ENCODE results near the gene USP37. TPM values are rescaled to one million over a fixed set of nuclear protein-coding genes. Genes with fewer than 3 reads are reported as not detected.

USP37 gene
- total RNA-seq, 1 experiment from 2014 or later: 16.9 TPM

- peak overlapping the region; percentile 68 for H2AFZ ChIP-seq (ENCODE audit: low read length)
- H3K9me2 ChIP-seq (replicated peaks; ENCODE audit: insufficient read depth, low read length): no peaks in the 10 kb centered on the region
- no peaks in the 10 kb centered on the region for H3K9me3 ChIP-seq (ENCODE audit: low read length)
- H3K4me2 ChIP-seq (ENCODE audit: low read depth, low read length, poor library complexity, severe bottlenecking): peak overlapping the region; percentile 79
- H3K79me2 ChIP-seq (ENCODE audit: low read length): peaks cover 11% of the 10 kb centered on the region
- H3K36me3 ChIP-seq (ENCODE audit: insufficient read depth, low read length): peaks cover 12% of the 10 kb centered on the region; the same call in 1 of the 2 replicates
- H3K9ac ChIP-seq (ENCODE audit: low read length): peak overlapping the region; percentile 81
- peaks cover 37% of the 10 kb centered on the region for H3K4me1 ChIP-seq (ENCODE audit: low read length)
- H3K27ac ChIP-seq (ENCODE audit: low read length): peak overlapping the region; percentile 33; the same call in 1 of the 2 replicates
- peak overlapping the region; percentile 76 for H3K4me3 ChIP-seq (ENCODE audit: low read length)
- peak; percentile 98 for DNase-seq
- H4K20me1 ChIP-seq (ENCODE audit: insufficient read depth, low read depth, low read length): no peaks in the 10 kb centered on the region
- H3K27me3 ChIP-seq (ENCODE audit: low read length): no peaks in the 10 kb centered on the region
Measured at GRCh38 chr2:218406209-218406948, 161.8 kb downstream of the USP37 start.

- peak overlapping the region; percentile 67 for H3K4me3 ChIP-seq (ENCODE audit: low read length)
Measured at GRCh38 chr2:218405746-218406208, 162.4 kb downstream of the USP37 start.

GRCh38 chr2:218405086-218405745, 162.9 kb downstream of the USP37 start:
- peak overlapping the region; percentile 67 for H3K4me3 ChIP-seq (ENCODE audit: low read length)

More at GRCh38 chr2:218405746-218406208, 162.4 kb downstream of the USP37 start:
- Histone ChIP-seq H3K9me2 (replicated peaks; ENCODE audit: insufficient read depth, low read length) (no peaks in the 10 kb centered on the region), H3K27ac (ENCODE audit: low read length) (peak overlapping the region; percentile 30; the same call in 1 of the 2 replicates), H4K20me1 (ENCODE audit: insufficient read depth, low read depth, low read length) (no peaks in the 10 kb centered on the region), H3K4me2 (ENCODE audit: low read depth, low read length, poor library complexity, severe bottlenecking) (peak overlapping the region; percentile 79), H3K36me3 (ENCODE audit: insufficient read depth, low read length) (peaks cover 12% of the 10 kb centered on the region; the same call in 1 of the 2 replicates), H3K4me1 (ENCODE audit: low read length) (peaks cover 42% of the 10 kb centered on the region), H3K79me2 (ENCODE audit: low read length) (peaks cover 16% of the 10 kb centered on the region), H3K9ac (ENCODE audit: low read length) (peak overlapping the region; percentile 63), H2AFZ (ENCODE audit: low read length) (0 out of 2 replicates have a peak overlapping the region, but pooled peaks have one; percentile 51), H3K27me3 (ENCODE audit: low read length) (no peaks in the 10 kb centered on the region), H3K9me3 (ENCODE audit: low read length) (no peaks in the 10 kb centered on the region)
- DNase-seq: no peak

GRCh38 chr2:218404351-218405085, 163.6 kb downstream of the USP37 start:
- Histone ChIP-seq H3K4me1 (ENCODE audit: low read length) (peaks cover 43% of the 10 kb centered on the region), H3K4me3 (ENCODE audit: low read length) (peak overlapping the region; percentile 67; the same call in 1 of the 2 replicates), H3K27ac (ENCODE audit: low read length) (peak overlapping the region; percentile 30), H3K36me3 (ENCODE audit: insufficient read depth, low read length) (peaks cover 12% of the 10 kb centered on the region; the same call in 1 of the 2 replicates), H4K20me1 (ENCODE audit: insufficient read depth, low read depth, low read length) (no peaks in the 10 kb centered on the region), H3K9me3 (ENCODE audit: low read length) (no peaks in the 10 kb centered on the region), H3K27me3 (ENCODE audit: low read length) (no peaks in the 10 kb centered on the region), H3K9me2 (replicated peaks; ENCODE audit: insufficient read depth, low read length) (no peaks in the 10 kb centered on the region), H2AFZ (ENCODE audit: low read length) (no peak overlapping the region), H3K79me2 (ENCODE audit: low read length) (peaks cover 25% of the 10 kb centered on the region), H3K4me2 (ENCODE audit: low read depth, low read length, poor library complexity, severe bottlenecking) (peak overlapping the region; percentile 79), H3K9ac (ENCODE audit: low read length) (peak overlapping the region; percentile 63; the same call in 1 of the 2 replicates)
- no peak for DNase-seq

More at GRCh38 chr2:218405086-218405745, 162.9 kb downstream of the USP37 start:
- H3K27ac ChIP-seq (ENCODE audit: low read length): peak overlapping the region; percentile 30
- peaks cover 22% of the 10 kb centered on the region for H3K79me2 ChIP-seq (ENCODE audit: low read length)
- H2AFZ ChIP-seq (ENCODE audit: low read length): no peak overlapping the region
- no peaks in the 10 kb centered on the region for H3K9me2 ChIP-seq (replicated peaks; ENCODE audit: insufficient read depth, low read length)
- peak overlapping the region; percentile 79 for H3K4me2 ChIP-seq (ENCODE audit: low read depth, low read length, poor library complexity, severe bottlenecking)
- peak overlapping the region; percentile 63 for H3K9ac ChIP-seq (ENCODE audit: low read length)
- H3K36me3 ChIP-seq (ENCODE audit: insufficient read depth, low read length): peaks cover 12% of the 10 kb centered on the region; the same call in 1 of the 2 replicates
- H3K27me3 ChIP-seq (ENCODE audit: low read length): no peaks in the 10 kb centered on the region
- no peaks in the 10 kb centered on the region for H4K20me1 ChIP-seq (ENCODE audit: insufficient read depth, low read depth, low read length)
- H3K9me3 ChIP-seq (ENCODE audit: low read length): no peaks in the 10 kb centered on the region
- peaks cover 42% of the 10 kb centered on the region for H3K4me1 ChIP-seq (ENCODE audit: low read length)
- DNase-seq: peak; percentile 55

- peaks cover 25% of the 10 kb centered on the region for H3K79me2 ChIP-seq (ENCODE audit: low read length)
- no peaks in the 10 kb centered on the region for H3K27me3 ChIP-seq (ENCODE audit: low read length)
- H3K9me2 ChIP-seq (replicated peaks; ENCODE audit: insufficient read depth, low read length): no peaks in the 10 kb centered on the region
- H3K4me1 ChIP-seq (ENCODE audit: low read length): peaks cover 50% of the 10 kb centered on the region
- H3K9me3 ChIP-seq (ENCODE audit: low read length): no peaks in the 10 kb centered on the region
- no peak overlapping the region for H3K4me3 ChIP-seq (ENCODE audit: low read length)
- no peak overlapping the region for H3K9ac ChIP-seq (ENCODE audit: low read length)
- H3K4me2 ChIP-seq (ENCODE audit: low read depth, low read length, poor library complexity, severe bottlenecking): no peak overlapping the region
- H2AFZ ChIP-seq (ENCODE audit: low read length): no peak overlapping the region
- H3K36me3 ChIP-seq (ENCODE audit: insufficient read depth, low read length): peaks cover 12% of the 10 kb centered on the region; the same call in 1 of the 2 replicates
- no peak overlapping the region for H3K27ac ChIP-seq (ENCODE audit: low read length)
- DNase-seq: no peak
- H4K20me1 ChIP-seq (ENCODE audit: insufficient read depth, low read depth, low read length): no peaks in the 10 kb centered on the region
Measured at GRCh38 chr2:218403810-218404209, 164.3 kb downstream of the USP37 start.

- H3K4me2 ChIP-seq (ENCODE audit: low read depth, low read length, poor library complexity, severe bottlenecking): no peak overlapping the region
- no peak for DNase-seq
- peaks cover 25% of the 10 kb centered on the region for H3K79me2 ChIP-seq (ENCODE audit: low read length)
Measured at GRCh38 chr2:218402911-218403411, 165.2 kb downstream of the USP37 start.

GRCh38 chr2:218402491-218402901, 165.7 kb downstream of the USP37 start:
- H3K4me3 ChIP-seq (ENCODE audit: low read length): no peak overlapping the region
- H3K79me2 ChIP-seq (ENCODE audit: low read length): peaks cover 25% of the 10 kb centered on the region
- no peaks in the 10 kb centered on the region for H4K20me1 ChIP-seq (ENCODE audit: insufficient read depth, low read depth, low read length)
- H3K36me3 ChIP-seq (ENCODE audit: insufficient read depth, low read length): peaks cover 12% of the 10 kb centered on the region; the same call in 1 of the 2 replicates
- no peak for DNase-seq
- no peak overlapping the region for H3K9ac ChIP-seq (ENCODE audit: low read length)
- no peak overlapping the region for H3K4me2 ChIP-seq (ENCODE audit: low read depth, low read length, poor library complexity, severe bottlenecking)
- H2AFZ ChIP-seq (ENCODE audit: low read length): no peak overlapping the region
- H3K9me2 ChIP-seq (replicated peaks; ENCODE audit: insufficient read depth, low read length): no peaks in the 10 kb centered on the region
- H3K27me3 ChIP-seq (ENCODE audit: low read length): no peaks in the 10 kb centered on the region
- H3K27ac ChIP-seq (ENCODE audit: low read length): no peak overlapping the region
- H3K4me1 ChIP-seq (ENCODE audit: low read length): peaks cover 63% of the 10 kb centered on the region
- no peaks in the 10 kb centered on the region for H3K9me3 ChIP-seq (ENCODE audit: low read length)

More at GRCh38 chr2:218402911-218403411, 165.2 kb downstream of the USP37 start:
- H3K36me3 ChIP-seq (ENCODE audit: insufficient read depth, low read length): peaks cover 12% of the 10 kb centered on the region; the same call in 1 of the 2 replicates
- no peak overlapping the region for H3K27ac ChIP-seq (ENCODE audit: low read length)
- no peaks in the 10 kb centered on the region for H3K9me2 ChIP-seq (replicated peaks; ENCODE audit: insufficient read depth, low read length)
- H3K27me3 ChIP-seq (ENCODE audit: low read length): no peaks in the 10 kb centered on the region
- peaks cover 58% of the 10 kb centered on the region for H3K4me1 ChIP-seq (ENCODE audit: low read length)
- H3K4me3 ChIP-seq (ENCODE audit: low read length): no peak overlapping the region
- no peaks in the 10 kb centered on the region for H3K9me3 ChIP-seq (ENCODE audit: low read length)
- no peaks in the 10 kb centered on the region for H4K20me1 ChIP-seq (ENCODE audit: insufficient read depth, low read depth, low read length)
- no peak overlapping the region for H2AFZ ChIP-seq (ENCODE audit: low read length)
- H3K9ac ChIP-seq (ENCODE audit: low read length): no peak overlapping the region
